RWPE1 (cell line): Measurements from ENCODE around the gene GNE.
"Not testable (repeated sequence)": the region's sequence is repeated elsewhere in the genome, so short reads cannot be mapped to it uniquely, and the experiment has no call there.

Experiments used
- CTCF ChIA-PET: fragments of 350-600 bp; sonication (Branson Sonifier 250); formaldehyde crosslinking; extraction: SDS; loops from one replicate; lab custom pipeline; 2021; lab: Yijun Ruan, JAX
- POLR2A ChIA-PET: fragments of 400-600 bp; formaldehyde crosslinking; extraction: SDS; loops from one replicate; lab custom pipeline; 2020; ENCODE audit warnings: antibody characterized with exemption; ENCODE audit not compliant: low non-redundant PET; lab: Yijun Ruan, JAX
- DNase-seq: peaks from one replicate; pipeline ENCODE4 v3.0.0; 2012; ENCODE audit warnings: low spot score
- H3K27ac ChIP-seq: fragments of 450-650 bp; 2 replicates; pipeline ENCODE4 v1.5.1; 2017
- CTCF ChIP-seq: fragments of 450-650 bp; conservative IDR thresholded peaks from 2 replicates; pipeline ENCODE4 v1.5.1; 2017; ENCODE audit warnings: low read depth, mild to moderate bottlenecking

GNE gene

GRCh38 chr9:36251428-36251827 lies 6.8 kb downstream of the GNE start:
- POLR2A ChIA-PET = no interaction called here
- no peak for TF ChIP-seq CTCF
- CTCF ChIA-PET = interaction anchor here (0.6 to 1.5 kb wide), 2 partner anchors 16 to 78 kb away, joined by 5 to 9 read pairs; no protein-coding TSS in a partner anchor
- H3K27ac ChIP-seq = no peak overlapping the region
- no peak for DNase-seq

GRCh38 chr9:36250079-36250478 lies 8.2 kb downstream of the GNE start:
- CTCF ChIA-PET = interaction anchor here (1.3 to 1.4 kb wide), 2 partner anchors 68 to 79 kb away, joined by 5 to 6 read pairs; no protein-coding TSS in a partner anchor
- no peak for TF ChIP-seq CTCF
- H3K27ac ChIP-seq = no peak overlapping the region
- peak; percentile 19 for DNase-seq
- POLR2A ChIA-PET = no interaction called here

- POLR2A ChIA-PET = no interaction called here
- H3K27ac ChIP-seq = no peak overlapping the region
- TF ChIP-seq CTCF = no peak
- DNase-seq = no peak
- CTCF ChIA-PET = interaction anchor here (0.6 to 1.4 kb wide), 3 partner anchors 69 to 192 kb away, joined by 5 to 11 read pairs (median 6); no protein-coding TSS in a partner anchor
These were observed 9.1 kb downstream of the GNE start for GRCh38 chr9:36249189-36249588.

- POLR2A ChIA-PET = not testable (repeated sequence)
These were observed 10.2 kb downstream of the GNE start for GRCh38 chr9:36248061-36248460.

DNA sequence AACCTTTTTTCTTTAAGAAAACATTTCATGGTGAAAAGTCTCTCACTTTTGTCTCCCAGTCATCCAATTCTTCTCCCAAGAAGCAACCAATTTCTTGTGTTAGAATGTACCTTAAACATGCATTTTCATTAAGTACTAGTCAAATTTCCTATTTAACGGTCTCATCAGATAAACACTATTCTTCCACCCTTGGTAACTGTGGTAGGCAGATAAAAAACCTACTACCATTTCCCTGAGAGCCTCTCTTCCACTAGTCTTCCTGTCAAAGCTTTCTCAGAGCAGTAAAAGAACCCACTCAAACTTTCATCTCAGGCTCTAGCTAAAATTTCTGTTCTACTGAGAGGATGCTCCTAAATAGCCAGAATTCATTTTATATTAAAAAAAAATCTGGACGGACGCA lies 10.9 kb downstream of the GNE start:
- no peak for DNase-seq
- POLR2A ChIA-PET = no interaction called here
- TF ChIP-seq CTCF = no peak
- 0 out of 2 replicates have a peak overlapping the region, but pooled peaks have one; percentile 4 for H3K27ac ChIP-seq
- CTCF ChIA-PET = interaction anchor here (0.6 to 0.8 kb wide), 5 partner anchors 28 to 103 kb away, joined by 3 to 4 read pairs (median 3); no protein-coding TSS in a partner anchor

More at GRCh38 chr9:36248061-36248460, 10.2 kb downstream of the GNE start:
- peak; percentile 42 for DNase-seq
- CTCF ChIA-PET = interaction anchor here (0.6 to 1.4 kb wide), 8 partner anchors 8 to 233 kb away, joined by 3 to 11 read pairs (median 3); no protein-coding TSS in a partner anchor
- not testable (repeated sequence) for H3K27ac ChIP-seq

GRCh38 chr9:36245906-36246305 lies 12.3 kb downstream of the GNE start:
- CTCF ChIA-PET = no interaction called here
- no peak overlapping the region for H3K27ac ChIP-seq
- POLR2A ChIA-PET = no interaction called here
- DNase-seq = no peak
- TF ChIP-seq CTCF = no peak

DNA sequence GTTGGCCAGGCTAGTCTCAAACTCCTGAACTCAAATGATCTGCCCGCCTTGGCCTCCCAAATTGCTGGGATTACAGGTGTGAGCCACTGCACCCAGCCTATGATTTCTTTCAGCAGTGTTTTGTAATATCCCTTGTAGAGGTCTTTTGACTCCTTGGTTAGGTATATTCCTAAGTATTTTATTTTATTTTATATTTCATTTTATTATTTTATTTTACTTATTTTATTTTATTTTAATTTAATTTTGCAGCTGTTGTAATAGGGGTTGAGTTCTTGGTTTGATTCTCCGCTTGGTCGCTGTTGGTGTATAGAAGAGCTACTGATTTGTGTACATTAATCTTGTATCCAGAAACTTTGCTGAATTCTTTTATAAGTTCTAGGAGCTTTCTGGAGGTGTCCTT lies 18.6 kb downstream of the GNE start:
- H3K27ac ChIP-seq = not testable (repeated sequence)
- CTCF ChIA-PET = interaction anchor here (0.6 kb wide), 1 partner anchor 9 kb away, joined by 3 read pairs; no protein-coding TSS in a partner anchor

DNA sequence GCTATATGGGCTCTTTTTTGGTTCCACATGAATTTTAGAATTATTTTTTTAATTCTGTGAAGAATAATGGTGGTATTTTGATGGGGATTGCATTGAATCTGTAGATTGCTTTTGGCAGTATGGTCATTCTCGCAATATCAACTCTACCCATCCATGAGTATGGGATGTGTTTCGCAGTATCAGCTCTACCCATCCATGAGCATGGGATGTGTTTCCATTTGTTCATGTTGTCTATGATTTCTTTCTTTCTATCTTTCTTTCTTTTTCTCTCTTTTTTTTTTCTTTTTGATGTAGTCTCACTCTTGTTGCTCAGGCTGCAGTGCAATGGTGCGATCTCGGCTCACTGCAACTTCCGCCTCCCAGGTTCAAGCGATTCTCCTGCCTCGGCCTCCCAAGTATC lies 19.0 kb downstream of the GNE start:
- H3K27ac ChIP-seq, POLR2A ChIA-PET, DNase-seq: not testable (repeated sequence)
- CTCF ChIA-PET = interaction anchor here (0.6 kb wide), 1 partner anchor 9 kb away, joined by 3 read pairs; no protein-coding TSS in a partner anchor

More for the DNA sequence above, 18.6 kb downstream of the GNE start:
- not testable (repeated sequence) for DNase-seq
- POLR2A ChIA-PET = interaction anchor here (0.6 kb wide), 1 partner anchor 10 kb away, joined by 3 read pairs; no protein-coding TSS in a partner anchor
